ENCODE results near the gene GLYATL1.
A peak's percentile ranks its signal among the peaks of the same experiment; 100 is the strongest.

DNA sequence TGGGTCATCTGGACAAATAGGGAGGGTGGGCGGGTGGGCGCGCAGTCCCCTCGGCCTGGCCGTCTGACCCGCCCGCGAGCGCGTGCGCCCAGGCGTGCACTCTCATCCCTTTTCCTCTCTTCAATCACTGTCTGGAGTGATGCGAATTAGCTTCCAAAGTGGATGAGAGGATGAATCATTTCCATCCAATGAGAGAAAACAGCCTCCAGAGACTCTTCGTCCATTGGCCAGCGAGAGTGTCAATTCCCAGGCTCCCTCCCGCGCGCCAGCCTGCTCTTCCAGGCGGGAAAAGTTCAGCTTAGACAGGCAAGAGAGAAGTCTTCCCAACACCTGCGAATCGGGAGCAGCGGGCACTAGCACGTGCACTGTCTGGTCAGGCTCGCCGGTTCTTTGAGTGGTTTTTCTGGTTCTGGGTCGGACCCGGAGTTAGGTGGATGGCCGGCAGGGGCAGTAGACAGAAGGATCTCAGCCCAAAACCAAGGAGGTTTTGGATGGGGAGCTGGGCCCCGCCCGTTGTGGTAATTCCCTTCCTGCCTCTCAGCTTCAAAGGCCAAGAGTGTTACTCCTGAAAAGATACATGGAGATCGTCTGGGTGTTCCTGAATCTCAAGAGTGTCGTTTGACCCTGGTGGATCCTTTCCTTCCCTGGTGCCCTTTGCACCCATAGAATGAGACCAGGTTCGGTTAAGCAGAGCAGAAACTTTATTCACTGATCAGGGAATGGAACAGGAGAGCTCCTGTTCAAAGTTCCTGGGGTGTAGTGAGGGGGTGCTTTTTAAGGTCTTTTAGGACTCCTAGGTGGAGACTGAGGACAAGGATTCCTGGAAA, 33.4 kb upstream of the GLYATL1 start:
- no peak for TF ChIP-seq SP1 (IDR thresholded peaks at IDR 0.05)
- TF ChIP-seq SUZ12 (IDR thresholded peaks at IDR 0.05), result no peak
- TF ChIP-seq HDGF (IDR thresholded peaks at IDR 0.05; ENCODE audit: borderline replicate concordance), result no peak
- peak; percentile 55; the same call in 1 of the 2 replicates for TF ChIP-seq PKNOX1 (IDR thresholded peaks at IDR 0.05)
- TF ChIP-seq NFRKB (IDR thresholded peaks at IDR 0.05), result no peak
- TF ChIP-seq FOXM1 (IDR thresholded peaks at IDR 0.05; ENCODE audit: borderline replicate concordance), result no peak
- TF ChIP-seq FOXA1 (IDR thresholded peaks at IDR 0.05), result no peak
- no peak for TF ChIP-seq ZNF384 (IDR thresholded peaks at IDR 0.05)
- TF ChIP-seq TARDBP (IDR thresholded peaks at IDR 0.05), result no peak
- TF ChIP-seq FOXK2 (IDR thresholded peaks at IDR 0.05), result no peak
- TF ChIP-seq BHLHE40 (IDR thresholded peaks at IDR 0.05; ENCODE audit: borderline replicate concordance), result no peak
- TF ChIP-seq CTBP1 (IDR thresholded peaks at IDR 0.05; ENCODE audit: borderline replicate concordance), result no peak
- no peak for TF ChIP-seq ELF4 (IDR thresholded peaks at IDR 0.05)
- no peak for TF ChIP-seq LEF1 (IDR thresholded peaks at IDR 0.05; ENCODE audit: borderline replicate concordance)
